ENCODE data around the gene CFAP65. TPM values are rescaled to one million over a fixed set of nuclear protein-coding genes. Genes with fewer than 3 reads are reported as not detected.

CFAP65 gene
- total RNA-seq, 4 donors from 2014 or later: not detected

GRCh38 chr2:219019436-219019835, 21.9 kb downstream of the CFAP65 start:
- TF ChIP-seq, protein P1, sequence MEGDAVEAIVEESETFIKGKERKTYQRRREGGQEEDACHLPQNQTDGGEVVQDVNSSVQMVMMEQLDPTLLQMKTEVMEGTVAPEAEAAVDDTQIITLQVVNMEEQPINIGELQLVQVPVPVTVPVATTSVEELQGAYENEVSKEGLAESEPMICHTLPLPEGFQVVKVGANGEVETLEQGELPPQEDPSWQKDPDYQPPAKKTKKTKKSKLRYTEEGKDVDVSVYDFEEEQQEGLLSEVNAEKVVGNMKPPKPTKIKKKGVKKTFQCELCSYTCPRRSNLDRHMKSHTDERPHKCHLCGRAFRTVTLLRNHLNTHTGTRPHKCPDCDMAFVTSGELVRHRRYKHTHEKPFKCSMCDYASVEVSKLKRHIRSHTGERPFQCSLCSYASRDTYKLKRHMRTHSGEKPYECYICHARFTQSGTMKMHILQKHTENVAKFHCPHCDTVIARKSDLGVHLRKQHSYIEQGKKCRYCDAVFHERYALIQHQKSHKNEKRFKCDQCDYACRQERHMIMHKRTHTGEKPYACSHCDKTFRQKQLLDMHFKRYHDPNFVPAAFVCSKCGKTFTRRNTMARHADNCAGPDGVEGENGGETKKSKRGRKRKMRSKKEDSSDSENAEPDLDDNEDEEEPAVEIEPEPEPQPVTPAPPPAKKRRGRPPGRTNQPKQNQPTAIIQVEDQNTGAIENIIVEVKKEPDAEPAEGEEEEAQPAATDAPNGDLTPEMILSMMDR (IDR thresholded peaks at IDR 0.05; ENCODE audit: low read depth): no peak

GRCh38 chr2:219018726-219019125, 22.6 kb downstream of the CFAP65 start:
- TF ChIP-seq, protein P1 (IDR thresholded peaks at IDR 0.05; ENCODE audit: low read depth): no peak

DNA sequence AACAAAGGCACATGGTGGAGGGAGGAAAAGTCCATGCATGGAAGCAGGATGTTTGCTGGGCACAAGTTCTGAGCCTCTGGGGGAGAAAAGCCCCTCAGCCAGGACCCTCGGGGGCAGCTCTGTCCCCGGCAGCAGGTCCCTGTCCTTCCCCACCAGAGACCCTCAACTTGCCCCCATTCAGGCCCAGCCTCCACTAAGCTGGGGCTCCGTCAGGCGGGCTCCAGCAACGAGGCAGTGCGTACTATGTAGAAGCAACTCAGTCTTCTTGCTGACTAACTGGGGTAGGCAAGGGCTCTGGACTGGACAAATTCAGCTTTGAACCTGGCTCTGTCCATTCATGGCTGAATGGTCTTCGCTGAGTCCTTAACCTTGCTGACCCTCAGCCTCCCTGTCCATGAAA, 23.0 kb downstream of the CFAP65 start:
- TF ChIP-seq, protein P1 (IDR thresholded peaks at IDR 0.05; ENCODE audit: low read depth): no peak

- TF ChIP-seq, protein P1 (IDR thresholded peaks at IDR 0.05; ENCODE audit: low read depth): no peak
Observed at GRCh38 chr2:219017201-219017931, 23.9 kb downstream of the CFAP65 start.

- TF ChIP-seq, protein P1 (IDR thresholded peaks at IDR 0.05; ENCODE audit: low read depth): no peak
Observed at GRCh38 chr2:219016721-219017120, 24.6 kb downstream of the CFAP65 start.

GRCh38 chr2:219010873-219011272, 30.4 kb downstream of the CFAP65 start:
- TF ChIP-seq, protein P1 (IDR thresholded peaks at IDR 0.05; ENCODE audit: low read depth): no peak

DNA sequence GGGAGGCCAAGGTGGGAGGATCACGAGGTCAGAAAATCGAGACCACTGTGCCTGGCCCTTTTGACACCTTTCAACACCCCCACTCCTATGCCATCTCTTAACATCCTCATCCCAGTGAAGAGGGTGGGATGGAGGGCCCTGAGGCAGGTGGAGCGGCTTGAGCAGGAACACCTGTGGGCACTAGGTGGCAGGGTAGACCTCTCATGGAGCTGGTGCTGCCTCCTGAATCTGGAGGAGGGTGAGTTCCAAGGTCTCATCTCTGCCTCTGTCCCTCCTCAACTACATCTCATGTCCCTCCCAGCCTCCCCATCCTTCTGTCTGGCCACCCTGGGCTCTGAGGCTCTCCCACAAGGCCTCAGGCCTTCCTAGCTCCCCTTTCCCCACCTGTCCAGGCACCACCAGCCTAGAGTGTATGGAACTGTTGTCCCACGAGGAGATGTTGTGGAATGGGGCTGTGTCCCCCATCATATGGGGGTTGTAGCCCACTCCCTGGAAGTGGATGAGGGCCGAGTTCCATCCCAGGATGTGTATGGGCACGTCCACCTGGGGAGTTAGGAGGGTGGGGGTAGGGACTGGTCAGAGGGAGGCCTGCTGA, 31.1 kb downstream of the CFAP65 start:
- TF ChIP-seq, protein P1 (IDR thresholded peaks at IDR 0.05; ENCODE audit: low read depth): no peak
